Osteocyte (in vitro differentiated cells): Measurements from ENCODE around the gene EPS15. TPM values are rescaled to one million over a fixed set of nuclear protein-coding genes. Genes with fewer than 3 reads are reported as not detected.

Experiments
- DNase-seq: peaks from one replicate; pipeline ENCODE4 v3.0.0; 2021; ENCODE audit warnings: mixed read lengths; ENCODE audit not compliant: unreplicated experiment; ENCODE audit errors: extremely low spot score
- H3K27ac Mint-ChIP-seq: one replicate; pipeline ENCODE4 v1.8.0; 2021; ENCODE audit warnings: mild to moderate bottlenecking, mixed read lengths; ENCODE audit not compliant: unreplicated experiment
- H3K27me3 Mint-ChIP-seq: one replicate; pipeline ENCODE4 v1.8.0; 2021; ENCODE audit warnings: mixed read lengths; ENCODE audit not compliant: unreplicated experiment
- H3K36me3 Mint-ChIP-seq: one replicate; pipeline ENCODE4 v1.8.0; 2021; ENCODE audit warnings: mixed read lengths; ENCODE audit not compliant: unreplicated experiment
- H3K4me1 Mint-ChIP-seq: one replicate; pipeline ENCODE4 v1.8.0; 2021; ENCODE audit warnings: mixed read lengths; ENCODE audit not compliant: unreplicated experiment
- H3K4me3 Mint-ChIP-seq: one replicate; pipeline ENCODE4 v1.8.0; 2021; ENCODE audit warnings: mild to moderate bottlenecking, moderate library complexity, mixed read lengths; ENCODE audit not compliant: unreplicated experiment
- H3K9me3 Mint-ChIP-seq: one replicate; pipeline ENCODE4 v1.8.0; 2021; ENCODE audit warnings: mixed read lengths; ENCODE audit not compliant: unreplicated experiment
- total RNA-seq: library from RNA; stranded (reverse); gene quantifications from 2 replicates; pipeline ENCODE4 v1.2.1, GENCODE V29; 2021
- TF ChIP-seq, protein P1 (sequence below): fragments of 200-600 bp; sonication (generic); IDR thresholded peaks from 2 replicates; pipeline ENCODE4 v1.5.0; 2021; ENCODE audit warnings: antibody characterized with exemption, mild to moderate bottlenecking, moderate library complexity

The EPS15 gene
- total RNA-seq, 1 donor from 2014 or later, result 62.4 TPM

DNA sequence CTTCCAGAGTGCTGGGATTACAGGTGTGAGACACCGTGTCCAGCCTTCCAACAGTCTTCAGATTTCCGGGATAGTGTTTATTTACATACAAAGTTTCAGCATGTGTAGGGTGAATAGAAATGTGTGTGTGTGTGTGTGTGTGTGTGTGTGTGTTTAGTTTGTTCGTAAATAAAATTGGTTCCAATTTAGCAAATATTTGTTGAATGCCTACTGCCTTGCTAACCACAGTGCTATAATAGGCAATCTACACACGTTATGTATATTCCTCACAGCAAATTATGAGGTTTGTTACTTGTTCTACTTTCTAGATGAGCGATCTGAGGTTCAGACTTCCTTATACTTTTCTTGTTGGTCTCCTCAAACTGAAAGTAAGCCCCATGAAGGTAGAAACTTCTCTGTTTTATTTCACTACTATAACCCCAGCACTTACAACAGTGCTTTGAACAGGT, 32.8 kb upstream of the EPS15 start:
- DNase-seq, result no peak
- H3K9me3 Mint-ChIP-seq, result no peaks in the 10 kb centered on the region
- TF ChIP-seq, protein P1, sequence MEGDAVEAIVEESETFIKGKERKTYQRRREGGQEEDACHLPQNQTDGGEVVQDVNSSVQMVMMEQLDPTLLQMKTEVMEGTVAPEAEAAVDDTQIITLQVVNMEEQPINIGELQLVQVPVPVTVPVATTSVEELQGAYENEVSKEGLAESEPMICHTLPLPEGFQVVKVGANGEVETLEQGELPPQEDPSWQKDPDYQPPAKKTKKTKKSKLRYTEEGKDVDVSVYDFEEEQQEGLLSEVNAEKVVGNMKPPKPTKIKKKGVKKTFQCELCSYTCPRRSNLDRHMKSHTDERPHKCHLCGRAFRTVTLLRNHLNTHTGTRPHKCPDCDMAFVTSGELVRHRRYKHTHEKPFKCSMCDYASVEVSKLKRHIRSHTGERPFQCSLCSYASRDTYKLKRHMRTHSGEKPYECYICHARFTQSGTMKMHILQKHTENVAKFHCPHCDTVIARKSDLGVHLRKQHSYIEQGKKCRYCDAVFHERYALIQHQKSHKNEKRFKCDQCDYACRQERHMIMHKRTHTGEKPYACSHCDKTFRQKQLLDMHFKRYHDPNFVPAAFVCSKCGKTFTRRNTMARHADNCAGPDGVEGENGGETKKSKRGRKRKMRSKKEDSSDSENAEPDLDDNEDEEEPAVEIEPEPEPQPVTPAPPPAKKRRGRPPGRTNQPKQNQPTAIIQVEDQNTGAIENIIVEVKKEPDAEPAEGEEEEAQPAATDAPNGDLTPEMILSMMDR, result no peak
- no peak overlapping the region for H3K4me3 Mint-ChIP-seq
- H3K36me3 Mint-ChIP-seq, result no peaks in the 10 kb centered on the region
- peaks cover 11% of the 10 kb centered on the region for H3K4me1 Mint-ChIP-seq
- no peak overlapping the region for H3K27ac Mint-ChIP-seq
- H3K27me3 Mint-ChIP-seq, result no peaks in the 10 kb centered on the region

DNA sequence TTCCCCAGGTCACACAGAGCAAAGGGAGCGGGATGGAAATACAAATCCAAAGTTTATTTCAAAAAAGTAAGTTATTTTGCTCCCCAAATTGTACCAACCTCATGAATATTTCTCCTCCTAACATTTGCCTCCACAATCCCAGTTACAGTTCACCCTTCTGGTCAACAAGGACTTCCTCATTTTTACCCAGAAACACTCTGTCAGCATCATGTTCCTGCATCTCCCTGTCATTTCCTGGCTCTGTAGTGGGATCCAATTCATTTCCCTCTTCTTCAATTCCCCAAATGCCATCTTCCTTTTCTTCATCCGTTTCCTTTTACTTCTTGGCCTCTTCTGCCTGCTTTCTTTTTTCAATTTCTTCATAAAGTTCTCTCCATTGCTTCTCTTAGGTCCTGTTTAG, 32.0 kb upstream of the EPS15 start:
- H3K9me3 Mint-ChIP-seq, result no peaks in the 10 kb centered on the region
- TF ChIP-seq, protein P1, result no peak
- DNase-seq, result no peak
- H3K27me3 Mint-ChIP-seq, result no peaks in the 10 kb centered on the region
- peaks cover 9% of the 10 kb centered on the region for H3K4me1 Mint-ChIP-seq
- H3K4me3 Mint-ChIP-seq, result no peak overlapping the region
- H3K27ac Mint-ChIP-seq, result no peak overlapping the region
- no peaks in the 10 kb centered on the region for H3K36me3 Mint-ChIP-seq

DNA sequence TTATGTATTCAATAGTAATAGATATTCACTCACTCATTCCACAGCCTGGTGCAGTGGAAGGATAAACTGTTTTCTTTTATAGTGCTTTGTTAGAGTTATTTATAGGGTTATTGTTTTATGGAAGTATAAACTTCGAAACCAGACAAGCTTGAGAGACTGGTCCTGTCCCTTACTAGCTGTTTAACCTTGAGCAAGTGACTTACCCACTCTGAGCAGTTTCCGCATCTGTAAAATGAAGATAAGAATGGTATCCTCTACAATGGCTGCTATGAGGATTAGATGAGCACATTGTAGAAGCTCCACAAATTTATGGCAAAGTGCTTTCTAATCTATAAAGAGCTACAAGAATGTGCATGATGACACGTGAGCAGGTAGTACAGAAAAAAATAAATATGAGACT, 30.8 kb upstream of the EPS15 start:
- no peak for DNase-seq
- Mint-ChIP-seq H3K9me3 (no peaks in the 10 kb centered on the region), H3K4me3 (no peak overlapping the region), H3K36me3 (no peaks in the 10 kb centered on the region), H3K4me1 (peaks cover 9% of the 10 kb centered on the region), H3K27me3 (no peaks in the 10 kb centered on the region), H3K27ac (no peak overlapping the region)
- TF ChIP-seq, protein P1, result no peak

DNA sequence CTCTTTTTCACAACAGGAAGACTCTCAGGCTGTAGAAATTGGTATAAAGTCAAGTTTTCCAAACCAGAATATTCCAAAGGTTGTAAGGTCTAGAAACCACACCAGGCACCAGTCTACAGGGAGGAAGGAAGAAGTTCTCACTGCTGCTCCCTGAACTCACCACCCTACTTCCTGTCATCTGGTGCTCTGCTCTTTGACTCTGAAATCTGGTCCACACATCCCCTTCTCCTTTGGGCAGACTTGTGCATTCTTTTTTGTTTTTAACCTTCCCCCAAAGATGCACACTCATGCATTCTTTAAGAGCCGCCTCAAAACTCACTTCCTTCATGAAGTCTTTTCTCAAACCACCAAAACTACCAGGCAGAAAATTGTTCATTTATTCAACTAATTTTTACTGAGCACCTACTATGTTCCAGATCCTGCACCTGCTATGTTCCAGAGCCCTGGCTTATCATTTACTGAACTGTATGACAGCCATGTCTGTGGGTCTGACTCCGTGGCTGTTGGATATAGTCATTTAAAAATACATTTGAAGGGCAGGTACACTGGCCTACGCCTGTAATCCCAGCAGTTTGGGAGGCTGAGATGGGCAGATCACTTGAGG, 30.1 kb upstream of the EPS15 start:
- Mint-ChIP-seq H3K4me3 (no peak overlapping the region), H3K4me1 (peaks cover 9% of the 10 kb centered on the region), H3K27ac (no peak overlapping the region), H3K36me3 (no peaks in the 10 kb centered on the region), H3K9me3 (no peaks in the 10 kb centered on the region), H3K27me3 (no peaks in the 10 kb centered on the region)
- no peak for DNase-seq
- TF ChIP-seq, protein P1, result no peak

DNA sequence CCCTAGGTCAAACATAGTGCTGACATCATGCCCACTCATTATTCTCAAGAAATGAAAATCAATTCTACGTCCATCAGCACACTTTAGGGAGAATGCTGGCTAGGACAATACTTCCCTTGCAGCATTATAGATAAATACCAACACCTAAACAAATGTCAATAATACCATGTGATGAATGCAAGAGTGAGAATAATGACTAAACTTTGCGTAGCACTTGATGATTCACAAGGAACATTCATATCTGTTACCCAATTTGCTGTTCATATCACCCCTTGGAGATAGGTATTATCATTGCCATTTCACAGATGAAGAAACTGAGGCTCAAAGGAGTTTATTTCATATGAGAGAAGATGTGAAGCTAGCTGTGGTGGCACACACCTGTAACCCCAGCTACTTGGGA, 24.8 kb upstream of the EPS15 start:
- Mint-ChIP-seq H3K9me3 (no peaks in the 10 kb centered on the region), H3K36me3 (no peaks in the 10 kb centered on the region)

More for the DNA sequence above, 24.8 kb upstream of the EPS15 start:
- Mint-ChIP-seq H3K27me3 (no peaks in the 10 kb centered on the region), H3K4me3 (no peak overlapping the region), H3K4me1 (peaks cover 4% of the 10 kb centered on the region), H3K27ac (no peak overlapping the region)
- DNase-seq, result no peak
- TF ChIP-seq, protein P1, result no peak
